GM23338 (cell line): ENCODE data around the gene FOLR1. TPM values are rescaled to one million over a fixed set of nuclear protein-coding genes. Genes with fewer than 3 reads are reported as not detected.

Experiments
- ATAC-seq: fragments of 200-7000 bp; cut with Tn5 transposase; 3 replicates; pipeline ENCODE4 v1.9.1; 2020
- DNase-seq: peaks from one replicate; pipeline ENCODE4 v3.0.0-alpha.2; 2015; ENCODE audit warnings: low spot score
- H2AFZ ChIP-seq: fragments of 200-600 bp; sonication (generic); 2 replicates; pipeline ENCODE4 v1.8.0; 2016; ENCODE audit warnings: antibody characterized with exemption, mild to moderate bottlenecking, moderate library complexity
- H3F3A ChIP-seq: fragments of 200-600 bp; sonication (generic); replicated peaks from 2 replicates; pipeline ENCODE4 v1.8.0; 2017; ENCODE audit warnings: antibody characterized with exemption, mixed run types, low read depth
- H3K27ac ChIP-seq: fragments of 200-600 bp; sonication (generic); 2 replicates; pipeline ENCODE4 v1.6.1; 2016; ENCODE audit warnings: low read depth
- H3K27me3 ChIP-seq: fragments of 200-600 bp; sonication (generic); 2 replicates; pipeline ENCODE4 v1.8.0; 2016; ENCODE audit warnings: mild to moderate bottlenecking, mixed run types, moderate library complexity; ENCODE audit not compliant: insufficient read depth
- H3K36me3 ChIP-seq: fragments of 200-600 bp; sonication (generic); 2 replicates; pipeline ENCODE4 v1.8.0; 2016; ENCODE audit warnings: mild to moderate bottlenecking; ENCODE audit not compliant: insufficient read depth
- H3K4me1 ChIP-seq: fragments of 200-600 bp; sonication (generic); 2 replicates; pipeline ENCODE4 v1.8.0; 2016; ENCODE audit warnings: mild to moderate bottlenecking, moderate library complexity; ENCODE audit not compliant: insufficient read depth
- H3K4me2 ChIP-seq: fragments of 200-600 bp; sonication (generic); 2 replicates; pipeline ENCODE4 v1.7.1; 2017; ENCODE audit warnings: mixed run types
- H3K4me3 ChIP-seq: fragments of 200-600 bp; sonication (generic); 2 replicates; pipeline ENCODE4 v1.6.1; 2016; ENCODE audit warnings: mixed run types
- H3K79me2 ChIP-seq: fragments of 200-600 bp; sonication (generic); replicated peaks from 2 replicates; pipeline ENCODE4 v1.8.0; 2017; ENCODE audit warnings: mild to moderate bottlenecking; ENCODE audit not compliant: insufficient read depth
- H3K9me2 ChIP-seq: fragments of 200-600 bp; sonication (generic); 2 replicates; pipeline ENCODE4 v1.8.0; 2017; ENCODE audit not compliant: insufficient read depth
- H4K20me1 ChIP-seq: fragments of 200-600 bp; sonication (generic); replicated peaks from 2 replicates; pipeline ENCODE4 v1.8.0; 2017; ENCODE audit warnings: mild to moderate bottlenecking; ENCODE audit not compliant: insufficient read depth
- H3K27ac Mint-ChIP-seq: 2 replicates; pipeline ENCODE4 v1.8.0; 2020; ENCODE audit warnings: inconsistent platforms, mild to moderate bottlenecking, moderate library complexity, mixed read lengths
- H3K27me3 Mint-ChIP-seq: 3 replicates; pipeline ENCODE4 v1.8.0; 2022; ENCODE audit warnings: low read depth, mild to moderate bottlenecking, moderate library complexity, mixed read lengths, inconsistent platforms; ENCODE audit not compliant: insufficient read depth, poor library complexity
- H3K36me3 Mint-ChIP-seq: 3 replicates; pipeline ENCODE4 v1.8.0; 2021; ENCODE audit warnings: low read depth, mild to moderate bottlenecking, inconsistent platforms, moderate library complexity, mixed read lengths
- H3K4me1 Mint-ChIP-seq: 3 replicates; pipeline ENCODE4 v1.8.0; 2020; ENCODE audit warnings: mild to moderate bottlenecking, inconsistent platforms, mixed read lengths
- H3K4me3 Mint-ChIP-seq: 3 replicates; pipeline ENCODE4 v1.8.0; 2021; ENCODE audit warnings: moderate library complexity, mild to moderate bottlenecking, inconsistent platforms, mixed read lengths
- H3K9me3 Mint-ChIP-seq: 3 replicates; pipeline ENCODE4 v1.8.0; 2020; ENCODE audit warnings: moderate library complexity, mild to moderate bottlenecking, inconsistent platforms, mixed read lengths
- EZH2phosphoT487 ChIP-seq: fragments of 200-600 bp; sonication (generic); IDR thresholded peaks from one replicate; pipeline ENCODE4 v1.8.1; 2018; ENCODE audit warnings: antibody characterized with exemption; ENCODE audit not compliant: unreplicated experiment
- NANOG ChIP-seq: IDR thresholded peaks from 2 replicates; pipeline ENCODE4 v1.6.1; 2016; ENCODE audit warnings: antibody characterized with exemption, borderline replicate concordance
- POLR2AphosphoS5 ChIP-seq: IDR thresholded peaks from 2 replicates; pipeline ENCODE4 v1.6.1; 2016; ENCODE audit warnings: antibody characterized with exemption, low read depth
- STAT1 ChIP-seq: IDR thresholded peaks from one replicate; pipeline ENCODE4 v1.6.1; 2016; ENCODE audit warnings: antibody characterized with exemption; ENCODE audit not compliant: unreplicated experiment
- ZNF331 ChIP-seq: fragments of 250-450 bp; sonication (Bioruptor Pico); IDR thresholded peaks from 2 replicates; pipeline ENCODE4 v1.5.0; 2020; ENCODE audit warnings: low read depth, mild to moderate bottlenecking, moderate library complexity
- polyA plus RNA-seq: library from polyadenylated mRNA; unstranded; fragments of >200 nt; fragmentation: Nextera tagmentation; extraction: Ambion mirVana; gene quantifications from 2 replicates; pipeline ENCODE4 v1.2.1, GENCODE V29; 2016
- total RNA-seq: library from RNA; depleted of rRNA; stranded (reverse); fragments of >200 nt; shearing (Covaris generic); gene quantifications from 2 replicates; pipeline ENCODE4 v1.2.3, GENCODE V29; 2014
- TF ChIP-seq, protein P1 (sequence below): IDR thresholded peaks from one replicate; pipeline ENCODE4 v1.6.1; 2018; ENCODE audit warnings: antibody characterized with exemption; ENCODE audit not compliant: unreplicated experiment

Gene FOLR1
- total and polyA plus RNA-seq, 2 experiments from 2014 or later = 0.42 TPM; not detected in 1

GRCh38 chr11:72235351-72236057, 43.6 kb downstream of the FOLR1 start:
- no peak overlapping the region for H3K4me3 Mint-ChIP-seq
- peaks cover 20% of the 10 kb centered on the region for H3K4me1 Mint-ChIP-seq
- Histone ChIP-seq H3K9me2 (no peaks in the 10 kb centered on the region), H3K27me3 (peaks cover 23% of the 10 kb centered on the region), H3K4me2 (no peak overlapping the region), H2AFZ (no peak overlapping the region), H3K4me3 (no peak overlapping the region), H3F3A (no peaks in the 10 kb centered on the region), H3K79me2 (no peaks in the 10 kb centered on the region), H3K27ac (no peak overlapping the region), H4K20me1 (no peaks in the 10 kb centered on the region; the same call in 1 of the 2 replicates), H3K36me3 (no peaks in the 10 kb centered on the region; the same call in 1 of the 2 replicates), H3K4me1 (peaks cover 16% of the 10 kb centered on the region)
- H3K27ac Mint-ChIP-seq = no peak overlapping the region
- H3K36me3 Mint-ChIP-seq = peaks cover 61% of the 10 kb centered on the region
- TF ChIP-seq STAT1 = no peak
- no peak for TF ChIP-seq NANOG
- no peak for DNase-seq
- H3K27me3 Mint-ChIP-seq = peaks cover 29% of the 10 kb centered on the region
- no peaks in the 10 kb centered on the region for H3K9me3 Mint-ChIP-seq
- ATAC-seq = no peak

DNA sequence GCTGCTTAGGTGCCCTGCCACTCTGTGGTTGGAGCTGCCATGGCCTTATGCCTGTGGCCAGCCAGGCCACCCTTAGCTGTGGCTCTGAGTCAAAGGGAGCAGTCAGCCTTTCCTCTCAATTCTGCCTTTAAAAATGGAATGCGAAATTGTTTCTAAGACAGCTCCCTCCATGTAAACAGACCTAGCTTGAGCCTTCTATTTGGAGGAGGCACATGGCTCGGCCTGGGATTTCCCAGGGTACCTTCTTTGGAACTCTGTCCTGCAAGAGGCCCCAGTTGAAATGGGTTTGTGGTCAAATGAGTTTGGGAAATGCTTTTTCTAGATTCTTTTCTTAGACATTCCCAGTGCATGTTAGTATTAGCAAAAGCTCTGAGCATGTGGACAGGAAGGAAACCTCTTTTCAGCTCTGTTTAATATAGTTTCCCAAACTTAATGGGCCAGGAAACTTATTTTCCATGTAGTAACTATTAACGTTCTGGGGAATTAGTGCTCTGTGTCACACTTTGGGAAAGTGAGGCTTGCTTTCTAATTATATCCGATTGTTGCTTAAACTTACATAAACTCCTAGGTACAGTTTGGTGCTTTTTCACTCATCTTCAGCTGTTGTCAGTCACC, 44.2 kb downstream of the FOLR1 start:
- Histone ChIP-seq H3K4me1 (peaks cover 22% of the 10 kb centered on the region), H3K36me3 (no peaks in the 10 kb centered on the region; the same call in 1 of the 2 replicates), H3K79me2 (no peaks in the 10 kb centered on the region), H3F3A (no peaks in the 10 kb centered on the region), H3K27ac (no peak overlapping the region), H3K9me2 (no peaks in the 10 kb centered on the region), H4K20me1 (no peaks in the 10 kb centered on the region; the same call in 1 of the 2 replicates), H3K4me2 (no peak overlapping the region), H2AFZ (no peak overlapping the region), H3K4me3 (no peak overlapping the region), H3K27me3 (peaks cover 30% of the 10 kb centered on the region)
- Mint-ChIP-seq H3K4me3 (no peak overlapping the region), H3K9me3 (no peaks in the 10 kb centered on the region), H3K27ac (no peak overlapping the region), H3K27me3 (peaks cover 36% of the 10 kb centered on the region), H3K4me1 (peaks cover 25% of the 10 kb centered on the region), H3K36me3 (peaks cover 57% of the 10 kb centered on the region)
- ATAC-seq = no peak
- no peak for TF ChIP-seq POLR2AphosphoS5
- no peak for DNase-seq

- peaks cover 51% of the 10 kb centered on the region for H3K36me3 Mint-ChIP-seq
Observed at GRCh38 chr11:72236774-72237111, 44.8 kb downstream of the FOLR1 start.

More at GRCh38 chr11:72236774-72237111, 44.8 kb downstream of the FOLR1 start:
- DNase-seq (no peak), ATAC-seq (no peak)
- Histone ChIP-seq H3K27me3 (peaks cover 35% of the 10 kb centered on the region), H2AFZ (no peak overlapping the region), H3K27ac (no peak overlapping the region), H4K20me1 (no peaks in the 10 kb centered on the region; the same call in 1 of the 2 replicates), H3K36me3 (no peaks in the 10 kb centered on the region; the same call in 1 of the 2 replicates), H3K4me3 (no peak overlapping the region), H3K9me2 (no peaks in the 10 kb centered on the region), H3K79me2 (no peaks in the 10 kb centered on the region), H3K4me1 (peaks cover 22% of the 10 kb centered on the region), H3K4me2 (no peak overlapping the region), H3F3A (no peaks in the 10 kb centered on the region)
- TF ChIP-seq EZH2phosphoT487 (no peak), ZNF331 (CRISPR knock-in tag) (no peak), STAT1 (no peak)
- TF ChIP-seq, protein P1, sequence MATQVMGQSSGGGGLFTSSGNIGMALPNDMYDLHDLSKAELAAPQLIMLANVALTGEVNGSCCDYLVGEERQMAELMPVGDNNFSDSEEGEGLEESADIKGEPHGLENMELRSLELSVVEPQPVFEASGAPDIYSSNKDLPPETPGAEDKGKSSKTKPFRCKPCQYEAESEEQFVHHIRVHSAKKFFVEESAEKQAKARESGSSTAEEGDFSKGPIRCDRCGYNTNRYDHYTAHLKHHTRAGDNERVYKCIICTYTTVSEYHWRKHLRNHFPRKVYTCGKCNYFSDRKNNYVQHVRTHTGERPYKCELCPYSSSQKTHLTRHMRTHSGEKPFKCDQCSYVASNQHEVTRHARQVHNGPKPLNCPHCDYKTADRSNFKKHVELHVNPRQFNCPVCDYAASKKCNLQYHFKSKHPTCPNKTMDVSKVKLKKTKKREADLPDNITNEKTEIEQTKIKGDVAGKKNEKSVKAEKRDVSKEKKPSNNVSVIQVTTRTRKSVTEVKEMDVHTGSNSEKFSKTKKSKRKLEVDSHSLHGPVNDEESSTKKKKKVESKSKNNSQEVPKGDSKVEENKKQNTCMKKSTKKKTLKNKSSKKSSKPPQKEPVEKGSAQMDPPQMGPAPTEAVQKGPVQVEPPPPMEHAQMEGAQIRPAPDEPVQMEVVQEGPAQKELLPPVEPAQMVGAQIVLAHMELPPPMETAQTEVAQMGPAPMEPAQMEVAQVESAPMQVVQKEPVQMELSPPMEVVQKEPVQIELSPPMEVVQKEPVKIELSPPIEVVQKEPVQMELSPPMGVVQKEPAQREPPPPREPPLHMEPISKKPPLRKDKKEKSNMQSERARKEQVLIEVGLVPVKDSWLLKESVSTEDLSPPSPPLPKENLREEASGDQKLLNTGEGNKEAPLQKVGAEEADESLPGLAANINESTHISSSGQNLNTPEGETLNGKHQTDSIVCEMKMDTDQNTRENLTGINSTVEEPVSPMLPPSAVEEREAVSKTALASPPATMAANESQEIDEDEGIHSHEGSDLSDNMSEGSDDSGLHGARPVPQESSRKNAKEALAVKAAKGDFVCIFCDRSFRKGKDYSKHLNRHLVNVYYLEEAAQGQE = no peak
- Mint-ChIP-seq H3K4me3 (no peak overlapping the region), H3K9me3 (no peaks in the 10 kb centered on the region; the same call in 2 of the 3 replicates), H3K27ac (no peak overlapping the region), H3K4me1 (peaks cover 30% of the 10 kb centered on the region), H3K27me3 (peaks cover 41% of the 10 kb centered on the region)
